K562 (cell line): ENCODE measurements around the gene SLC36A1. TPM values are rescaled to one million over a fixed set of nuclear protein-coding genes. Genes with fewer than 3 reads are reported as not detected.

Experiments
- ATAC-seq: fragments of 200-7000 bp; cut with Tn5 transposase; 3 replicates; pipeline ENCODE4 v1.9.1; 2020; ENCODE audit warnings: moderate library complexity
- BruUV-seq: library from RNA; stranded (reverse); fragments of 400-500 nt; replicated peaks from 2 replicates; lab custom pipeline; 2021; lab: Mats Ljungman, UMichigan
- CTCF ChIA-PET: fragments of 300-600 bp; formaldehyde crosslinking; extraction: SDS; loops from one replicate; lab custom pipeline; 2021; ENCODE audit warnings: low intra/inter-chr PET ratio; lab: Yijun Ruan, JAX
- POLR2A ChIA-PET: fragments of 300-600, 350-650 bp; sonication (Branson Sonifier 250); formaldehyde crosslinking; extraction: SDS; loops from one replicate; lab custom pipeline; 2021; ENCODE audit warnings: antibody characterized with exemption, inconsistent platforms; lab: Yijun Ruan, JAX
- DNase-seq, 4 experiments: peaks; one replicate each; pipeline versions ENCODE4 v3.0.0 to v3.0.0-alpha.2; 2011 to 2018; ENCODE audit warnings: low spot score in 3 of 4, mixed read lengths in 3 of 4; ENCODE audit errors: extremely low read depth in 1 of 4
- FAIRE-seq: peaks from 2 replicates; lab custom pipeline; 2011; peaks lifted over from hg19 to GRCh38; lab: Jason Lieb, UNC
- H2AFZ ChIP-seq: 2 replicates; pipeline ENCODE4 v1.6.0; 2011; ENCODE audit warnings: low read depth, low read length, control low read depth, inconsistent platforms
- H3K27ac ChIP-seq: fragments of 200-600 bp; 3 replicates; pipeline ENCODE4 v1.8.0; 2011; ENCODE audit warnings: low read depth, mild to moderate bottlenecking, control low read depth, inconsistent platforms, low read length, moderate library complexity, mixed read lengths; ENCODE audit errors: extremely low read depth
- H3K27me3 ChIP-seq, 2 experiments: fragments of 300-600 bp in 1 of 2; 2 replicates in 1 of 2; 3 replicates in 1 of 2; pipeline versions ENCODE4 v1.6.0 to v1.8.0; 2011; ENCODE audit warnings: inconsistent platforms in 2 of 2, low read length in 2 of 2, mild to moderate bottlenecking in 1 of 2, mixed read lengths in 1 of 2, moderate library complexity in 1 of 2; ENCODE audit not compliant: control insufficient read depth in 2 of 2, insufficient read depth in 2 of 2
- H3K36me3 ChIP-seq: fragments of 300-600 bp; 3 replicates; pipeline ENCODE4 v1.8.0; 2011; ENCODE audit warnings: mild to moderate bottlenecking, low read length, inconsistent platforms; ENCODE audit not compliant: control insufficient read depth, insufficient read depth
- H3K4me1 ChIP-seq, 2 experiments: fragments of 200-600 bp in 1 of 2; replicated peaks in 1 of 2; 2 replicates in 1 of 2; 3 replicates in 1 of 2; pipeline versions ENCODE4 v1.5.1 to v1.8.0; 2011; ENCODE audit warnings: inconsistent platforms in 2 of 2, low read length in 2 of 2, mild to moderate bottlenecking in 1 of 2, mixed read lengths in 1 of 2, moderate library complexity in 1 of 2; ENCODE audit not compliant: control insufficient read depth in 2 of 2, insufficient read depth in 2 of 2
- H3K4me2 ChIP-seq: 2 replicates; pipeline ENCODE4 v1.6.1; 2011; ENCODE audit warnings: low read length, control low read depth, inconsistent platforms, mixed read lengths; ENCODE audit not compliant: insufficient read depth
- H3K4me3 ChIP-seq: fragments of 200-600 bp; sonication (generic), shearing (Covaris generic); 2 replicates; pipeline ENCODE4 v1.5.1; 2016; ENCODE audit warnings: control low read depth, inconsistent platforms
- H3K79me2 ChIP-seq: fragments of 200-600 bp; 3 replicates; pipeline ENCODE4 v1.8.0; 2011; ENCODE audit warnings: low read length, inconsistent platforms; ENCODE audit not compliant: control insufficient read depth, insufficient read depth
- H3K9ac ChIP-seq, 2 experiments: 2 replicates each; pipeline versions ENCODE4 v1.6.0 to v1.6.1; 2011; ENCODE audit warnings: low read depth in 2 of 2, low read length in 2 of 2, control low read depth in 1 of 2, inconsistent platforms in 1 of 2, mild to moderate bottlenecking in 1 of 2, mixed read lengths in 1 of 2; ENCODE audit not compliant: insufficient read depth in 1 of 2
- H3K9me1 ChIP-seq: one replicate; pipeline ENCODE4 v1.6.0; 2011; ENCODE audit warnings: inconsistent platforms, mild to moderate bottlenecking, low read length, moderate library complexity; ENCODE audit not compliant: control insufficient read depth, insufficient read depth
- H3K9me3 ChIP-seq: replicated peaks from 2 replicates; pipeline ENCODE4 v1.5.1; 2011; ENCODE audit warnings: low read depth, low read length, inconsistent platforms; ENCODE audit not compliant: control insufficient read depth, insufficient read depth
- H4K20me1 ChIP-seq: replicated peaks from 2 replicates; pipeline ENCODE4 v1.6.1; 2011; ENCODE audit warnings: low read length, inconsistent platforms, mixed read lengths; ENCODE audit not compliant: control insufficient read depth, insufficient read depth
- BHLHE40 ChIP-seq: IDR thresholded peaks from 2 replicates; pipeline ENCODE4 v1.6.1; 2011; ENCODE audit warnings: low read length, improper control_type of control experiment
- E2F4 ChIP-seq: sonication (generic); formaldehyde crosslinking; IDR thresholded peaks from 2 replicates; pipeline ENCODE4 v1.8.0; 2022; ENCODE audit warnings: mild to moderate bottlenecking, low read depth, missing genetic modification reagents
- HMG20A ChIP-seq: fragments of 450-650 bp; formaldehyde crosslinking; conservative IDR thresholded peaks from 2 replicates; pipeline ENCODE4 v1.4.0; 2020; ENCODE audit warnings: mild to moderate bottlenecking, mixed read lengths
- JUNB ChIP-seq: fragments of 450-650 bp; formaldehyde crosslinking; conservative IDR thresholded peaks from 2 replicates; pipeline ENCODE4 v1.4.0; 2020; ENCODE audit warnings: mild to moderate bottlenecking
- KDM4B ChIP-seq, 2 experiments: fragments of 450-650 bp in 1 of 2; sonication (generic) in 1 of 2; IDR thresholded peaks; 2 replicates each; pipeline ENCODE4 v1.6.1; 2016 to 2017; ENCODE audit warnings: borderline replicate concordance in 2 of 2, antibody characterized with exemption in 1 of 2, low read depth in 1 of 2, mild to moderate bottlenecking in 1 of 2
- MAFK ChIP-seq: IDR thresholded peaks from 2 replicates; pipeline ENCODE4 v1.6.1; 2011; ENCODE audit warnings: low read length, improper control_type of control experiment
- MTA2 ChIP-seq: fragments of 450-650 bp; IDR thresholded peaks from 2 replicates; pipeline ENCODE4 v1.6.1; 2016; ENCODE audit warnings: low read depth
- NCOA4 ChIP-seq: fragments of 450-650 bp; IDR thresholded peaks from 2 replicates; pipeline ENCODE4 v1.6.1; 2018; ENCODE audit warnings: mild to moderate bottlenecking; ENCODE audit not compliant: partially characterized antibody
- NEUROD1 ChIP-seq: fragments of 150-350 bp; IDR thresholded peaks from 2 replicates; pipeline ENCODE4 v1.6.1; 2014; ENCODE audit warnings: borderline replicate concordance, low read length, low read depth; ENCODE audit not compliant: partially characterized antibody
- PML ChIP-seq: IDR thresholded peaks from 2 replicates; pipeline ENCODE4 v1.6.1; 2012; ENCODE audit warnings: low read length, inconsistent platforms
- PYGO2 ChIP-seq: fragments of 450-650 bp; IDR thresholded peaks from 2 replicates; pipeline ENCODE4 v1.6.1; 2016; ENCODE audit warnings: mild to moderate bottlenecking, missing genetic modification characterization, moderate library complexity, missing compliant biosample characterization
- ZFP36 ChIP-seq: fragments of 150-350 bp; IDR thresholded peaks from 2 replicates; pipeline ENCODE4 v1.6.1; 2018; ENCODE audit warnings: low read length, low read depth; ENCODE audit not compliant: partially characterized antibody
- ZNF174 ChIP-seq: fragments of 250-450 bp; sonication (Bioruptor Pico); IDR thresholded peaks from 2 replicates; pipeline ENCODE4 v1.4.0; 2020; ENCODE audit warnings: mild to moderate bottlenecking
- ZNF347 ChIP-seq: fragments of 450-650 bp; formaldehyde crosslinking; IDR thresholded peaks from 2 replicates; pipeline ENCODE4 v1.4.0; 2020; ENCODE audit warnings: low read depth, mild to moderate bottlenecking, moderate library complexity
- ZNF408 ChIP-seq: fragments of 250-450 bp; sonication (Bioruptor Pico); IDR thresholded peaks from 2 replicates; pipeline ENCODE4 v1.4.0; 2020; ENCODE audit warnings: low read depth, mild to moderate bottlenecking, moderate library complexity
- ZNF785 ChIP-seq: fragments of 250-450 bp; sonication (Bioruptor Pico); IDR thresholded peaks from 2 replicates; pipeline ENCODE4 v1.4.0; 2020; ENCODE audit warnings: mild to moderate bottlenecking
- WGBS: fragments of 100-300 bp; shearing (Covaris generic); methylation state at CpG from one replicate; pipeline ENCODE4 v1.1.6; 2016; ENCODE audit warnings: low coverage, mixed read lengths; ENCODE audit not compliant: insufficient coverage; ENCODE audit errors: missing lambda C conversion rate; 5-methylcytosine and 5-hydroxymethylcytosine counted together
- in situ Hi-C: fragments of 300-500 bp; cut with MboI; formaldehyde crosslinking; loops from 4 replicates; pipeline ENCODE4 v1.15.0; 2018; ENCODE audit warnings: inconsistent platforms, mixed read lengths
- intact Hi-C: fragments of 100-400 bp; cut with micrococcal nuclease; formaldehyde crosslinking; loops from 2 replicates; pipeline ENCODE4 v1.14.2; 2022
- polyA plus RNA-seq, 8 experiments: library from polyadenylated mRNA; depleted of rRNA in 4 of 8; stranded (reverse) in 5 of 8; unstranded in 3 of 8; fragments of >200 nt; fragmentation: Nextera tagmentation in 2 of 8; fragmentation: Illumina TruSeq in 1 of 8; extraction: Ambion mirVana in 2 of 8; extraction: Trizol in 1 of 8; gene quantifications; 2 replicates each; pipeline versions ENCODE4 v1.2.1 to v1.2.3, GENCODE V29; 2011 to 2014; ENCODE audit warnings: inconsistent platforms in 1 of 8, missing spikeins in 1 of 8
- total RNA-seq, 7 experiments: library from RNA; depleted of rRNA in 6 of 7; stranded (reverse); fragments of >200 nt in 6 of 7; fragmentation: Illumina TruSeq in 2 of 7; extraction: Trizol in 2 of 7; gene quantifications; 2 replicates each; pipeline versions ENCODE4 v1.2.1 to v1.2.3, GENCODE V29; 2011 to 2021; ENCODE audit warnings: low replicate concordance in 1 of 7
- TF ChIP-seq, protein P1 (sequence below): fragments of 250-450 bp; sonication (Bioruptor Pico); IDR thresholded peaks from 2 replicates; pipeline ENCODE4 v1.8.0; 2022; ENCODE audit warnings: inconsistent platforms, mild to moderate bottlenecking, moderate library complexity, borderline replicate concordance
- TF ChIP-seq, protein P2 (sequence below): fragments of 200-800 bp; sonication (Bioruptor generic); IDR thresholded peaks from 2 replicates; pipeline ENCODE4 v1.6.1; 2017; ENCODE audit warnings: missing genetic modification characterization, missing compliant biosample characterization

SLC36A1 gene
- total and polyA plus RNA-seq, 9 of the 15 experiments (the other 6 are each of a cell fraction or from before 2014, with no cell fraction given), result 1.6 to 8.4 (median 4.6) TPM

DNA sequence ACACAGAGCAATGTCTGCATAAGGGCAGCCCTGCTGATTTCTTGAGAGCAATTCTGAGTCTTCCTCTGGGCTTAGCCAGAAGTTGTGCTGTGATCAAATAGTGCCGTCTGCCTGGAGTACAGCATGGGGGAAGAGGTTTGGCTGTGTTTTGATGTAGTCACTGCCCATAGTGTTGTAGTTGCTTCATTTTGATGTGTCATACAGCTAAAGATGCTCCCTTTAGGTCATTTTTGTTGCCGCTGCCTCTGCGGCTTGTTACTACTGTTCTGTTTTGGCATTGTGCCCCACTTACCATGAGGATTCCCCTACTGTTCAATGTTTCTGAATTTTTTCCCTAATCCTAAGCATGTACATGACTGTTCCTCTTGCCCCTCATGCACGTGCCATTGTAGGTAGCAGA, 23.0 kb downstream of the SLC36A1 start:
- Histone ChIP-seq H2AFZ (no peak overlapping the region), H4K20me1 (no peaks in the 10 kb centered on the region), H3K9me1 (no peaks in the 10 kb centered on the region), H3K27me3 (no peaks in the 10 kb centered on the region), H3K4me1 (no peaks in the 10 kb centered on the region; a peak in 1 of 5 replicates), H3K4me2 (no peak overlapping the region), H3K4me3 (no peak overlapping the region), H3K79me2 (no peaks in the 10 kb centered on the region), H3K9ac (no peak overlapping the region), H3K36me3 (peaks cover 17% of the 10 kb centered on the region; the same call in 2 of the 3 replicates), H3K9me3 (no peaks in the 10 kb centered on the region), H3K27ac (no peak overlapping the region)
- in situ Hi-C loops (no loop called here), intact Hi-C loops (no loop called here)
- ChIA-PET CTCF (no interaction called here), POLR2A (no interaction called here)
- DNase-seq (no peak), ATAC-seq (no peak), FAIRE-seq (no peak)
- no TSS peak for BruUV-seq
- WGBS, result 78% methylated on average over 4 of the region's 4 CpGs
- no peak for TF ChIP-seq HMG20A (CRISPR knock-in tag)
- no peak for TF ChIP-seq ZNF408
- no peak for TF ChIP-seq ZFP36
- no peak for TF ChIP-seq ZNF785
- no peak for TF ChIP-seq KDM4B (IDR thresholded peaks at IDR 0.05; ENCODE audit: borderline replicate concordance in 2 of 2, low read depth in 1 of 2)
- no peak for TF ChIP-seq E2F4 (CRISPR knock-in tag)
- TF ChIP-seq PYGO2 (tag), result no peak
- TF ChIP-seq, protein P1, sequence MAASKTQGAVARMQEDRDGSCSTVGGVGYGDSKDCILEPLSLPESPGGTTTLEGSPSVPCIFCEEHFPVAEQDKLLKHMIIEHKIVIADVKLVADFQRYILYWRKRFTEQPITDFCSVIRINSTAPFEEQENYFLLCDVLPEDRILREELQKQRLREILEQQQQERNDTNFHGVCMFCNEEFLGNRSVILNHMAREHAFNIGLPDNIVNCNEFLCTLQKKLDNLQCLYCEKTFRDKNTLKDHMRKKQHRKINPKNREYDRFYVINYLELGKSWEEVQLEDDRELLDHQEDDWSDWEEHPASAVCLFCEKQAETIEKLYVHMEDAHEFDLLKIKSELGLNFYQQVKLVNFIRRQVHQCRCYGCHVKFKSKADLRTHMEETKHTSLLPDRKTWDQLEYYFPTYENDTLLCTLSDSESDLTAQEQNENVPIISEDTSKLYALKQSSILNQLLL (CRISPR knock-in tag), result no peak
- no peak for TF ChIP-seq NCOA4
- TF ChIP-seq NEUROD1, result no peak
- TF ChIP-seq, protein P2, sequence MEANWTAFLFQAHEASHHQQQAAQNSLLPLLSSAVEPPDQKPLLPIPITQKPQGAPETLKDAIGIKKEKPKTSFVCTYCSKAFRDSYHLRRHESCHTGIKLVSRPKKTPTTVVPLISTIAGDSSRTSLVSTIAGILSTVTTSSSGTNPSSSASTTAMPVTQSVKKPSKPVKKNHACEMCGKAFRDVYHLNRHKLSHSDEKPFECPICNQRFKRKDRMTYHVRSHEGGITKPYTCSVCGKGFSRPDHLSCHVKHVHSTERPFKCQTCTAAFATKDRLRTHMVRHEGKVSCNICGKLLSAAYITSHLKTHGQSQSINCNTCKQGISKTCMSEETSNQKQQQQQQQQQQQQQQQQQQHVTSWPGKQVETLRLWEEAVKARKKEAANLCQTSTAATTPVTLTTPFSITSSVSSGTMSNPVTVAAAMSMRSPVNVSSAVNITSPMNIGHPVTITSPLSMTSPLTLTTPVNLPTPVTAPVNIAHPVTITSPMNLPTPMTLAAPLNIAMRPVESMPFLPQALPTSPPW, result no peak
- TF ChIP-seq MAFK, result no peak
- TF ChIP-seq MTA2, result no peak
- TF ChIP-seq BHLHE40, result no peak
- TF ChIP-seq JUNB (CRISPR knock-in tag), result no peak
- TF ChIP-seq ZNF174 (CRISPR knock-in tag), result no peak
- no peak for TF ChIP-seq ZNF347 (CRISPR knock-in tag)
- no peak for TF ChIP-seq PML
